ENCODE results near the gene PLS1. TPM values are rescaled to one million over a fixed set of nuclear protein-coding genes. Genes with fewer than 3 reads are reported as not detected.

PLS1 gene
- total and polyA plus RNA-seq, 8 donors: 11.4 to 40.4 (median 17.4) TPM

DNA sequence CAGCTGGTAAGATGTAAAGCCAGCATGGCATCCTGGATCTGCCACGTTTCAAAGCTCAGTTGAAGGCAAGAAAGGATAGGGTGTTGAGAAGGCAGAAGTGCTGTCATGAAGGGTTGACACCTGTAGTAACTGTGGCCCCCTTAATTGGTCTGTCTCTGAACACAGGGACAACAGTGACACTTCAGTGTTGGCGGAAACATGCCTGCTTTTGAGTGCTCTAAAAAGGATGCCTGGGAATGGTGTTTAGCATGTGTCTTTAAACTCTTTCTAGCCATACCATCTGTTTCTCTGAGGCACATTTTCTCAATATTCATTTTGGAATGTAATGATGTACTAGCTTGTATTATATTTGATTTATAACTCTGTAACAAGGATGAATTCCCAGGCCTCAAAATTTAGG lies 42.1 kb downstream of the PLS1 start:
- intact Hi-C loops (cut with DNase I): no loop called here
- Histone ChIP-seq H3K4me1 (no peaks in the 10 kb centered on the region), H3K27ac (no peak overlapping the region), H3K27me3 (no peaks in the 10 kb centered on the region), H3K4me3 (no peak overlapping the region), H3K36me3 (no peaks in the 10 kb centered on the region), H3K9me3 (no peaks in the 10 kb centered on the region)
- DNase-seq: no peak
- ATAC-seq: no peak
- TF ChIP-seq, protein P1, sequence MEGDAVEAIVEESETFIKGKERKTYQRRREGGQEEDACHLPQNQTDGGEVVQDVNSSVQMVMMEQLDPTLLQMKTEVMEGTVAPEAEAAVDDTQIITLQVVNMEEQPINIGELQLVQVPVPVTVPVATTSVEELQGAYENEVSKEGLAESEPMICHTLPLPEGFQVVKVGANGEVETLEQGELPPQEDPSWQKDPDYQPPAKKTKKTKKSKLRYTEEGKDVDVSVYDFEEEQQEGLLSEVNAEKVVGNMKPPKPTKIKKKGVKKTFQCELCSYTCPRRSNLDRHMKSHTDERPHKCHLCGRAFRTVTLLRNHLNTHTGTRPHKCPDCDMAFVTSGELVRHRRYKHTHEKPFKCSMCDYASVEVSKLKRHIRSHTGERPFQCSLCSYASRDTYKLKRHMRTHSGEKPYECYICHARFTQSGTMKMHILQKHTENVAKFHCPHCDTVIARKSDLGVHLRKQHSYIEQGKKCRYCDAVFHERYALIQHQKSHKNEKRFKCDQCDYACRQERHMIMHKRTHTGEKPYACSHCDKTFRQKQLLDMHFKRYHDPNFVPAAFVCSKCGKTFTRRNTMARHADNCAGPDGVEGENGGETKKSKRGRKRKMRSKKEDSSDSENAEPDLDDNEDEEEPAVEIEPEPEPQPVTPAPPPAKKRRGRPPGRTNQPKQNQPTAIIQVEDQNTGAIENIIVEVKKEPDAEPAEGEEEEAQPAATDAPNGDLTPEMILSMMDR (IDR thresholded peaks at IDR 0.05): no peak

DNA sequence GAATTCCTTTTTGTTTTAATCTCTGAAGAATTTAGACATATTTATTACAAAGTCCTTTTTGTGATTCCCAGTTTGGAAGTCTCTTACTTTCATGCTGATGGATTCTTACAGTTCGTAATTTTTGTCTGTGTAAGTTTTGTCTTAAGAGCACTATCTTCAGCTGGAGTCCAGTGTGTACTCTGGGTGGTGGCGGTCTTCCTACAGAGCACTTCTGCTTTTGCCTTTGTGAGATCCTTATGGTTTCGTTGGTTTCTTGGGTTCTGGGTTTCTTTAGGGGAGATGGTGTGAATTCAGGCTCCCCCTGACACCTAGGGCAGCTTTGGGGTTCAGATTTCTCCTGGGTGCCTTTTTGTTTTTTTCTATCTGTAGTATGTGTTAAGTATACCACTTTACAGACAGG lies 45.3 kb downstream of the PLS1 start:
- Histone ChIP-seq H3K36me3 (no peaks in the 10 kb centered on the region), H3K4me3 (no peak overlapping the region), H3K27ac (no peak overlapping the region), H3K27me3 (no peaks in the 10 kb centered on the region), H3K9me3 (no peaks in the 10 kb centered on the region), H3K4me1 (no peaks in the 10 kb centered on the region)
- ATAC-seq: no peak
- TF ChIP-seq, protein P1 (IDR thresholded peaks at IDR 0.05): no peak
- intact Hi-C loops (cut with DNase I): no loop called here
- no peak for DNase-seq

DNA sequence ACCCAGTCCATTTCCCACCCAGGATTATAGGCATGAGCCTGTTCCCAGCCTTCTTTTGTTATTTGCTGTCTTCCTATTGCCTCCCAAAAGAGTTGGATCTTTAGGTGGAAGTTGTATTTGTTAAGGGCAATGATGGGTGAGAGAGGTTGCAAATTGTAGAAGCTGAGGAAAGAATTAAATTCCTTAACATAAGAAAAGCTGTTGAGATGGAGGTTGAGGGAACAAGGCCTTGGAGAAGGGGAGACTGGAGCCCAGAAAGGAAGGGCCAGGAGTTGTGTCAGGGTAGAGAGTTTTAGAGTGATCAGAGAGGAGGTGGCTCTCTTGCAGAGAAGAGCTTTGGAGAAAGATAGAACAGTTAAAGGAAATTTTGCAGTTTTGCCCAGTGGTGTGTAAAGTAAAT lies 46.8 kb downstream of the PLS1 start:
- no peaks in the 10 kb centered on the region for H3K36me3 ChIP-seq
- ATAC-seq: no peak
- TF ChIP-seq, protein P1 (IDR thresholded peaks at IDR 0.05): no peak
- no peak for DNase-seq
- no peak overlapping the region for H3K27ac ChIP-seq
- H3K4me1 ChIP-seq: no peaks in the 10 kb centered on the region
- H3K9me3 ChIP-seq: no peaks in the 10 kb centered on the region
- no peaks in the 10 kb centered on the region for H3K27me3 ChIP-seq
- H3K4me3 ChIP-seq: no peak overlapping the region
- intact Hi-C loops (cut with DNase I): no loop called here

DNA sequence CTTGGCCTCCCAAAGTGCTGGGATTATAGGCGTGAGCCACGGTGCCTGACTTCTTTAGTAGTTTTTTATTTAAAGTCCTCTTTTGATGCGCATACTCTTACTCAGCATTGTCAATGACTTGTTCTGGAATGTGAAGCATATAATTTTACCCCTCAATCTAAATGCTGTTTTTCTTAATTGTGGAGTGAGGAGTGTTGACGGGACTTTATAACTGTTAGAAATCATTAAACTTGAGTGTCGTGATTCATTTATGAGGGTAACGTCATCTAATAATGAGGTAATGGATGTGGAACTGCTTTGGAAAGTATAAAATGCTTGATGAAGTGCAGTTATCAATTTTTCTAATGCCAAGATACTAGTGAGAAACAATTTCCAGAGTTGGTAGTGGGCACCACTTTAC lies 48.3 kb downstream of the PLS1 start:
- TF ChIP-seq, protein P1 (IDR thresholded peaks at IDR 0.05): no peak
- Histone ChIP-seq H3K9me3 (no peaks in the 10 kb centered on the region), H3K4me3 (no peak overlapping the region), H3K27ac (no peak overlapping the region), H3K27me3 (no peaks in the 10 kb centered on the region), H3K36me3 (no peaks in the 10 kb centered on the region), H3K4me1 (no peaks in the 10 kb centered on the region)
- DNase-seq: no peak
- no peak for ATAC-seq
- intact Hi-C loops (cut with DNase I): no loop called here

DNA sequence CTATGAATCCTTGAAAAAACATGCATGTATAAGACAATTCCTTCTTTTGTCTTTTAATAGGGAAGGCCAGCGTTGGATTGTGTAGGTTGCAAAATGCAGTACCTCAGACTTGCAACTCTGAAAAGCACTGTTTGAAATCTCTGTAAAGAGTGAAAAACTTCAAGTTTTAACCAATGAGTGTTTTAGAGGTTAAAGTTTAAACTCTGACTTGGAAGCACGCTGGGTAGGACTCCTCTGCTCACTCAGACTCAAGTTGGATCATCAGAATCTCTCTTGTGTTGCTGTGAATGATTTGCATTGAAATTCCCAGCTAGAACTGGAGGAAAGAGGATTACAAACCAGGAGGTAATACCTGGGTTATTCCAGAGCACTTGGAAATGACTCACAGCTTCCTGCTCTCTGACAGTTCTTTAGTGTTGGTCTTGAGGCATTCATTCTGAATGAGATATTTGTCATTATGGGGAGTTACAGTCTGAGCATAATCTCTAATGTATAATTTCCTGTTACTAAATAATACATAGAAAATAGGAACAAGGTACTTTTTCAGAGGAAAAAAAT lies 49.1 kb downstream of the PLS1 start:
- Histone ChIP-seq H3K27me3 (no peaks in the 10 kb centered on the region), H3K4me3 (no peak overlapping the region), H3K36me3 (no peaks in the 10 kb centered on the region), H3K27ac (no peak overlapping the region), H3K4me1 (no peaks in the 10 kb centered on the region), H3K9me3 (no peaks in the 10 kb centered on the region)
- ATAC-seq (peak; percentile 92), DNase-seq (no peak)
- intact Hi-C loops (cut with DNase I): no loop called here
- TF ChIP-seq, protein P1 (IDR thresholded peaks at IDR 0.05): no peak
